Stimulated activated CD4-positive, alpha-beta T cell treated with anti-CD3 and anti-CD28 coated beads, Interleukin-4, amount 100 ng/mL, for 24 hours (primary cell): Measurements from ENCODE around the gene ATP6V1G3.
"Not testable (repeated sequence)": the region's sequence is repeated elsewhere in the genome, so short reads cannot be mapped to it uniquely, and the experiment has no call there.

Source experiments
- DNase-seq: peaks from one replicate; pipeline ENCODE4 v3.0.0-alpha.2; 2020

Gene ATP6V1G3

GRCh38 chr1:198496216-198497143 lies 44.0 kb downstream of the ATP6V1G3 start:
- no peak for DNase-seq

- DNase-seq = no peak
These were observed 44.8 kb downstream of the ATP6V1G3 start for GRCh38 chr1:198495631-198496030.

GRCh38 chr1:198494658-198495103 lies 45.8 kb downstream of the ATP6V1G3 start:
- no peak for DNase-seq

- no peak for DNase-seq
These were observed 46.3 kb downstream of the ATP6V1G3 start for GRCh38 chr1:198494139-198494538.

- DNase-seq = no peak
These were observed 47.2 kb downstream of the ATP6V1G3 start for GRCh38 chr1:198493329-198493728.

GRCh38 chr1:198492872-198493271 lies 47.6 kb downstream of the ATP6V1G3 start:
- no peak for DNase-seq

- DNase-seq = no peak
These were observed 48.9 kb downstream of the ATP6V1G3 start for GRCh38 chr1:198491596-198491995.

- DNase-seq = no peak
These were observed 49.5 kb downstream of the ATP6V1G3 start for GRCh38 chr1:198491028-198491427.

GRCh38 chr1:198490224-198490623 lies 50.3 kb downstream of the ATP6V1G3 start:
- no peak for DNase-seq

- no peak for DNase-seq
These were observed 53.6 kb downstream of the ATP6V1G3 start for GRCh38 chr1:198486903-198487302.

GRCh38 chr1:198483645-198484044 lies 56.8 kb downstream of the ATP6V1G3 start:
- no peak for DNase-seq

GRCh38 chr1:198483006-198483405 lies 57.5 kb downstream of the ATP6V1G3 start:
- DNase-seq = no peak

- DNase-seq = no peak
These were observed 58.8 kb downstream of the ATP6V1G3 start for GRCh38 chr1:198481661-198482060.

GRCh38 chr1:198480876-198481275 lies 59.6 kb downstream of the ATP6V1G3 start:
- DNase-seq = no peak

GRCh38 chr1:198477354-198477753 lies 63.1 kb downstream of the ATP6V1G3 start:
- not testable (repeated sequence) for DNase-seq
